D341Med (cell line): ENCODE measurements around the gene RAB11FIP4.

Experiments used
- DNase-seq: peaks from one replicate; pipeline ENCODE4 v3.0.0; 2012; ENCODE audit warnings: low spot score

The RAB11FIP4 gene

DNA sequence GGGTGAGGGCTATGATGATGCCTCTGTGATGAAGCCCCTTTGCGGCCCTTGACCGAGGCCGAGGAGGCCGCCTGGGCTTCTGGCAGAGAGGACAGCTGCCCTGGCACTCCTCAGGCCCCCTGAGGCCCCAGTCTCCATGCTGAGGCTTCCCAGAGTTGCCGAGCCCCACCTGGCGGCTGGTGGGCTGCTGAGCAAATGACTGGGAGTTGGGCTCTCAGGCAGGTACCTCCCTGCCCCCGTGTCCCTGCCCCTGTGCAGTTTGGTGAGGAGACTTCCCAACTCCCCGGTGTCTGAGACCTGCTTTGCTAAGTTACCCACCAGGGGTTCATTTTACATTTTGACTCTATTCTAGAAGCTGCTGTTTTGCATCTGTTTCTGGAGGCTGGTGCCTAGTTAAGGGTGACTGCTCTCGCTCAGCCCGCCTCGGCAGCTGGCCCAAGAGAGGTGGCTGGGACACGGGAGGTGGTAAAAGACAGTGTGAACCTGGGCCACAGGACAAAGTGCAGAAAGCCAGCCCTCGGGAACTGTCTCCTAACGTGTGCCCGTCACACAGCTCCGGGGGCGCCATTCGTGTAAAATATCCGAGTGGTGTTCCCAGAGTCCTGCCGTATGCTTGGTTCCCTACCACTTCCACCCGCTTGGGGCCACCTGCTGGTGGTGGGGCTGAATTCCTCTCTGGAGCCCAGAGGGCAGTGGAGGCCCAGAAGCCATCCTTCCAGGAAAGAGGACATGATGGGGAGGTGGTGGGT is 134.5 kb downstream of the RAB11FIP4 start:
- peak; percentile 67 for DNase-seq

DNA sequence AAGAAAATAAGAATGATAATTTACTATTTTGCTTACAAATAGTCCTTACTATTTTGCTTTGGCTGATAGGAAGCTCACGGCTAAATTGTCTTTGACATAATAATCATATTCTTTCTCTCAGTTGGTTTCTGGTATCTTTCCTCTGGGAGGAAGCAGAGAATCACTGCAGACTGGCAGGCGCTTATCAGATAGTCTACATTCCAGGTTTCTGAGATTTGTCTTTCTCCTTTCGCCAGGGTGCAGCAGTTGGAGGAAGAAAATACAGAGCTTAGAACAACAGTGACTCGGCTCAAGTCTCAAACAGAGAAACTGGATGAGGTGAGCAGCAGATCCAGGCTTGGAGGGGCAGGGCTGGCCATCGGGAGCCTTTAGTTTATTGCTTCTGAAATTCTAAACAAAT is 136.1 kb downstream of the RAB11FIP4 start:
- no peak for DNase-seq

DNA sequence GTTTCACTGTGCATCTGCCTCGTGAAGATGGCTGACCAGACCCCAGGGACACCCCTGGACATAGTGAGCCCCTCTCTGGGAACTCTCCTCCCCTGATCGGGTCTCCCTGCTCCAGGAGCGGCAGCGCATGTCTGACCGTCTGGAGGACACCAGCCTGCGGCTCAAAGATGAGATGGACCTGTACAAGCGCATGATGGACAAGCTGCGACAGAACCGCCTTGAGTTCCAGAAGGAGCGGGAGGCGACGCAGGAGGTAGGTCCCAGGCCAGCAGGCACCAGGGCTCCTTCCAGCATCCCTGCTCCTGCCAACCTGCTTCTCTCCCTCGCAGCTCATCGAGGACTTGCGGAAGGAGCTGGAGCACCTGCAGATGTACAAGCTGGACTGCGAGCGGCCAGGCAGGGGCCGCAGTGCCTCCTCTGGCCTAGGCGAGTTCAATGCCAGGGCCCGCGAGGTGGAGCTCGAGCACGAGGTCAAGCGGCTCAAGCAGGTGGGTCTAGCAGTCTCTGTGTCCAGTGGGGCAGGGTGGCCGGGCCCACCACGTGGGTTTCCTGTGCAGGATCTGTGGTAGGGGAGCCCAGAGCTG is 136.9 kb downstream of the RAB11FIP4 start:
- no peak for DNase-seq

DNA sequence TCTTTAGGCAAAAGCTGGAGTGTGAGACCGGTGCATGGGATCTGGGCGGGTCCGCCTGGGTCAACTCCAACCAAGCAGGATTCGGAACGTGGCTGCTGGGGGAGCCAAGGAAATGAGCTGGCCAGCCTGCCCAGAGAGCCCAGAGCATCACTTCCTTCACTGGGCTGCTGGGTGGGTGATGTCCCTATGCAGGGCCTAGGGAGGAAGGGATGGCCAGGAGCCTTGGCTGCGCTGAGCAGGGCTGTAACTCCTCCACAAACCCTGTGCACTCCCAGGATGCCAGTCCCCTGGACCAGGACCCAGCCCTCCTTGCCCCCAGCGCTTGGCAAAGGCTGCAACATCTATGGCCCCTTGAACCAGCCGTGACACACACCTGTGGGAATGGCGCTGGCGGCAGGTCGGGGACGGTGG is 138.4 kb downstream of the RAB11FIP4 start:
- no peak for DNase-seq

DNA sequence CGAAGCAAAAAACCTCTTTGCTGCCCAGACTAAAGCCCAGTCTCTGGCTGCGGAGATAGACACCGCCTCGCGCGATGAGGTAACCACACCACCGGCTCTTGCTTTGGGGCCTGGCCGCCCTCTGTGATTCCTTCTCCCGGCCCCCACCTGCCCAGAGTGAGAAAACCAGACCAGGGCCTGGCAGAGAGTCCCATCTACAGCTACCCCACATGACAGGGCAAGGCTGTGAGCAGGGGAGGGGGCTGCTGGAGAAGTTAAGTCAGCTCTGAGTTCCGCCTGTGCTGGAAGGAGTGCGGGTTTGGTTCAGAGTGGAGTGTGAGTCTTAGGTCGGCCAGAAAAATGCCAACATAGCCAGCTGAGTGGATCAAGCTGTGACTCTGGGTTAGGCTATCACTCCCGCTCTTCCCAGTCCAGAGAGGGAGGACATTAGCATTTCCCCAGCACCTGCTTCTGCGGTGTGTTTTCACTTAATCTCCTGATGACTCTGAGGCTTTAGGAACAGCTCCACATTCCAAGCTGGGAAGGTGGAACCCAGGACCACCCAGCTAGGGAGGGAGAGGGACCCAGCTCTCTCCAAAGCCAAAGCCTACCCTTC is 139.0 kb downstream of the RAB11FIP4 start:
- no peak for DNase-seq

DNA sequence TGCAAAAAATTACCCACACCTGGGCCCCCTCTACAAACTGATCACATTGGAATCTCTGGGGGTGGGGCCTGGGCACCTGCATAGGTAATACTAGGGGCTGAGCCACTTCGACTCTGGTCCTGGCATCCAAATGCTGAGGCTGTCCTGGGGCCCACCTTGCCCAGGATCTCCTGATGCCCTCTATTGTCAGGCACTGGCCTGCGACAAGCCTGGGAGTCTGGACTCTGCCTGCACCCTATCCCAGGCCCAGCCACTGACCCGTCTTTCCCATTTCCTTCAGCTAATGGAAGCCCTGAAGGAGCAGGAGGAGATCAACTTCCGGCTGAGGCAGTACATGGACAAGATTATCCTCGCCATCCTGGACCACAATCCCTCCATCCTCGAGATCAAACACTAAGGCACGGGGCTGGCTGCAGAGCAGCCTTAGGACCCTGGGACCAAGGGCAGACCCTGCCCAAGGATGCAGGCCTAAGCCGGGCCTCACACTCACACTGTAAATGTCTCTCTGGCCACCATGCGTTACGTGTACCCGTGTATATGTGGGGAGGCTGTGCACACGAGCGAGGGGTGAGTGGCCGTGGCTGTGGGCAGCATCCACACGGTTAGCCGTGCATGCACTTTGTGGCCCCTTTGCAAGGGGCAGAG is 140.0 kb downstream of the RAB11FIP4 start:
- no peak for DNase-seq

DNA sequence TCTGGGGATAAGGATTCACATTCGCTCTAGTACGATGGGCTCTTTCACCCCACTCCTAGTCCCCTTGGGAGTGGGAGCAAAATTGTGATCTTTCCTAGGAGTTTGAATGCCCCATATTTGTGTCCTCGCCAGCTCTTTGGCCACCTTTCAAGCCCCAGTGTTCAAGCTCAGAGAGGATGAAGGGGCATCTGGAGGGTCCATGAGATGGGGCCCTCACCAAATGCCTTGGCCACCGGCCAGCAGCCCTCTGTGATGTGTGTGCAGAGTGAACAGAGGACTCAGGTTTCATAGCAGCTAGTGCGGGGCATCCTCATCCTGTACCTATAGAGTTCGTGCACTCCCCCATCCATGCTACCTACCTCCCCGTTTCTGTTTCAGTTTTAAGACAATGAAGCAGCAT is 140.6 kb downstream of the RAB11FIP4 start:
- no peak for DNase-seq

DNA sequence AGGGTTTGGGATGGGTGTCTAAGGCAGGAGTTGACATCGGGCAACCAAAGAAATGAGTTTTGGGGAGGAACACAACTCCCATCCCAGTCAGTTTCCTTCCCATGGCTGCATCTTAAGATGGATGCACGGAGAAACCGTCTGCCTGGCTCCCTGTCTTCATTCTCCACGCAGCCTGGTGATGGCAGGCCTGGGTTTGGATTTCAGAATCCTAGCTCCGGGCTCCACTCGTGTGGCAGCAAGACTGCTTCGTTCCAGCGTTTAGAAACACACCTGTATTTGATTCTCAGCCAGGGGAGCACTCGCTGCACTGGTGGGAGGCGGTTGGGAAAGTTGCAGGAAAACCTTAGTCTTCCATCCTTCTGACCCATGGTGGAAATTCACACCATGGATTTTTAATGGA is 141.1 kb downstream of the RAB11FIP4 start:
- DNase-seq: no peak

DNA sequence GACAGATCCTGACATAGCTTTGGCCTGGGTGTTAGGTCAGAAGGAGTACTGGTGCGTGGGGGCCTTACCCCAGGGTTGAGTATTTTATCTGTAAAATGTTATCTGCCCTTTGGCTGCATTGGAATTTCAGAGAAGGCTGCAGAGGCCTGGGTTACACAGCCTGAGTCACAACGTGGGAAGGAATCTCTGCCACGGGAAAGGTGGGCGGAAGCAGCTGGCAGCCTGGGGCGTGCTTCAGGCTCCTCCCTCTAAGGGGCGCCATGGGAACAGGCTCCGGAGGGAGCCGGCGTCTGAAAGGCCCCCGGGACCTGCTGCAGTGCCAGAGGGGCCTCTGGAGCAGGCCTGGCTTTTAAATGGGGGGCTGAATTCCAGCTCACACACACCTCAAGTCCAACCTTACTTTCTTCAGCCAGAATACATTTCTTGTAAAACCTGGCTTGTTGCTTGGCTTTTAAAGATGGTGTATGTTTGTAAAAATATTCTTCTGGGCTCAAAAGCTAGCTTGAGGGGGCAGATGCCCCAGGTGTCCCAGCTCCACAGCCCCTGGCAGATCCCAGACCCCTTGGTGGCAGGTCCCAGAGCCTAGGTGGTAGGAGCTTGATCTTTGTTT is 142.2 kb downstream of the RAB11FIP4 start:
- DNase-seq: peak; percentile 92

DNA sequence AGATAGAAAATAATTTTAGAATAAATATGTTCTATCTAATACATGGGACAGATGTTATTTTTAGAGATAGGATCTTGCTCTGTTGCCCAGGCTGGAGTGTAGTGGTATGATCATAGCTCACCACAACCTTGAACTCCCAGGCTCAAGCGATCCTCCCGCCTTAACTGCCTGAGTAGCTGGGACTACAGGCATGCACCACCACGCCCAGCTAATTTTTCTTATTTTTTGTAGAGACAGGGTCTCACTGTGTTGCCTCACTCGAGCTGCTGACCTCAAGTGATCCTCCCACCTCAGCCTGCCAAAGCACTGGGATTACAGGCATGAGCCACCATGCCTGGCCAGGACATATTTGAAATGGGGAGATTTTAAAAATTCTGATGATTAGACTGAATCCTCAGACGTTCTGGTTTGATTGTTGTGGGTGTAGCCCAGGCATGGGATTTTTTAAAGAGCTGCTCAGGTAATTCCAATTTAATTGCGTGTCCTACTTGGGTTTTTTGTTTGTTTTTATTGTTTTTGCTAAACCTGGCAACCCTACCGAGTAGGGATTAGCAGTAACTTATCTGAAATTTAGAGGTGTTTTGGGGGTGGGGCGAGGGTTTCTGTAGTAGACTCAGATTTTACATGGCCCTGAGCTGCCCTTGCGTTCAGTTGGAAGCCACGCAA is 142.9 kb downstream of the RAB11FIP4 start:
- no peak for DNase-seq

DNA sequence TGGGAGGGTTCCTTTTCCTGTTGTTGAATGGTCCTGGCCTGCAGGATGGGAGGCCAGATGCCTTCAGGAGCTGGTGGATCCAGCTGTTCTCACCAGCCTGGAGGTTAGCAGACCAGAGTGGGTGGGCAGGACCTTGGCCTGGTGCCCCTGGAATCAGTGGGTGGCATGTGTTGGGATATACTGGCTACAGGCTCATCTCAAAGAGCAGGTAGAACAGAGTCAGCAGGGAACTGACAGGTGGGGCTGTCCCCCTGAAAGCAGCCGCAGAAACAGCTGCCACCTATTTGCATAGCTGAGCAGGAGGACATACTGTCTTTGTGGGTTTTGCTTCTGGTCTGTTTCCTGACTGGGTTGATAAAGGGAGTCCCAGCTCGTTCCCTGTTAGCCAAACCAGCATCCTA is 144.1 kb downstream of the RAB11FIP4 start:
- peak; percentile 35 for DNase-seq

DNA sequence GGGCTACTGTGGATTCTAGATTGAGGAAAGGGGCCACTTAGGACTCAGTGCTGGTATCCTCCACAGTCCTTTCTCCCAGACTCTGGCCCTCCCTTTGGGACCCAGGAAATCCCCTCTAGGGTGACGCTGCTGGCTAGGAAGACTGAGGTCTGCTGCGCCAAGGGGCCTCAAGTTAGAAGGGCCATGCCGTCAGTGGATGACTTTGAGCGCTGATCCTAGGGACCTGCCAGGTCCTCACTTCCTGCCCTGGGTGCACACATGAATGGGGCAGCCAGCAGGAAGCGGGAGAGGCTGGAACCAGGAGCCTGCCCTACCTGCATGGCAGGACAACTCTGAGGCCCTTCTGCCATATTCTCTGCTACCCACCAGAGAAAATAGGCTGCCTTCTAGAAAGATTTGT is 145.0 kb downstream of the RAB11FIP4 start:
- DNase-seq: no peak

DNA sequence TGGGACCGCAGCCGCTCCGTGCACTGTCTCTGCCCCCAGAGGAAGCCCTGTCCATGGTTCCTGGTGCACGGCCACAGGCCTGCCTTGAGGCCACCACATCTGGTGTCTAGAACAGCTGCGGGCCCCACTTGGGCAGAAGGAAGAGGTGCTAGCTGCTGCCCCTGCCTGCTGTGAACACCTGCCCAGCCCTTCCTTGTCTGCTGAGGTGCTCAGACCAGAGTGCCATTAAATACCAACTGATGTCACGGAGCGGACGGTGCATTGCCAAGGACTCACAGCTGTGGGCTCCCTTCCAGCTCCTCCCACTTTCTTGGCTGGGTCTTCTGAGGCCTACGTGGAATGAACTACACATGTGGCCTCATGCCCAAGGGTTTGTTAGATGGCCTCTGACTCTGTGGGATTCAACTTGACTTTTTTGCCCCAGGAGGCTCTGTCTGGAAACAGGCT is 146.1 kb downstream of the RAB11FIP4 start:
- peak; percentile 43 for DNase-seq

DNA sequence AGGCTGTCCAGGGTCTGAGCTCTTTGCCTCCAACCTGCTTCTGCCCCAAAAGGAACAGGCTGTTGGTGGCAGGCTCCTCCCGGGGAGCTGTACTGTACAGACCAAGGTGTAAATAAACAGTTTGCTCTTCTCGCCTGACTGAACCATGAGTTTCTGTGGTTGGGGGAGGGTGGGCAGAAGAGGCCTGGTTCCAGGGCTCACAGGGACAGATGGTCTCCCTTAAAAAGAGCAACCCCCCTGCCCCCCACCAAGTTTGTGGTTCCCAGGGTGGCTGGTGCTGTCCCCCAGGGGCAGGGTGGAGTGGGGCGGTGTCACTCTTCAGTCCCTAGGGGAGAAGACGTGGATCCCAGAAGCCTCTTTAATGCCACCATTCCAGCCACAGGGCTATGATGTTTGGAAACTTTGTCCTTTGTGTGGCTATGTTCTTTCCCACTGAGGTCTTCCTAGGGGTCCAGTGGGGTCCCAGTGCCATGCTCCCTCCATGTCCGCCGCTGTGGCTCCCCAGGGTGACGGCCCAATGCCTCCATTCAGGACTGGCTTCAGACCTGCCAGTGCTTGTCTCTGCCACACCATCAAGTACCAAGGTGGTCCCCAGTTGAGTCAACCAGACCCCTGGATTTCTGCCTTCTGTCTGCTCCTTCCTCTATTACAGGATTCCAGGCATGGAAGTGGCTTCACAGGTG is 146.7 kb downstream of the RAB11FIP4 start:
- peak; percentile 43 for DNase-seq

DNA sequence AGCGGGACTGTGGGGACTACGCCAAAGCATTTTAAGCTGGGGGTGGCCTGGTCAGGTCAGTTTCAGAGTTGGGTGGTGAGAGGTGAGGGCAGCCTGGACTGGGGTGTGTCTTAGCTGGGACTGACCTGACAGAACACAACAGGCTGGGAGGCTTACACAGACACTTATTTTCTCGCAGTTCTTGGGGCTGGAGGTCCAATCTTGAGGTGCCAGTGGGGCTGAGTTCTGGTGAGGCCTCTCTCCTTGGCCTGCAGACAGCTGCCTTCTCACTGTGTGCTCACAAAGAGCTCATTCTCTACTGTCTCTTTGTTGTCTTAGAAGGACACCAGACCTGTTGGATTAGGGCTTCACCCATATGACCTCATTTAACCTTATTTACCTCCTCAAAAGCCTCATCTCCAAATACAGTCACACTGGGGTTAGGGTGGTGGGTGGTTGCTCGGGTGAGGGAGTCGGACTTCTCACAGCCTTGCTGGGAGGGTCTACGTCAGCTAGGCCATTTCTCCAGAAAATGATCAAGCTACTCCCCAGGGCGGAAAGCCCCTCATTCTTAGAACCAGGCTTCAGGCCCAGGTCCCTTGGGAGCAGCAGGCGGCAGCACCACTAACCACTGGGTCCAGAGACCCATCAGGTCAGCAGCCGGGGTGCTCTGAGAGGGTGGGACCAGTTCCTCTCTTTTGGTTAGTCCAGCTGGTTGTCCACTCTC is 149.3 kb downstream of the RAB11FIP4 start:
- peak; percentile 36 for DNase-seq

DNA sequence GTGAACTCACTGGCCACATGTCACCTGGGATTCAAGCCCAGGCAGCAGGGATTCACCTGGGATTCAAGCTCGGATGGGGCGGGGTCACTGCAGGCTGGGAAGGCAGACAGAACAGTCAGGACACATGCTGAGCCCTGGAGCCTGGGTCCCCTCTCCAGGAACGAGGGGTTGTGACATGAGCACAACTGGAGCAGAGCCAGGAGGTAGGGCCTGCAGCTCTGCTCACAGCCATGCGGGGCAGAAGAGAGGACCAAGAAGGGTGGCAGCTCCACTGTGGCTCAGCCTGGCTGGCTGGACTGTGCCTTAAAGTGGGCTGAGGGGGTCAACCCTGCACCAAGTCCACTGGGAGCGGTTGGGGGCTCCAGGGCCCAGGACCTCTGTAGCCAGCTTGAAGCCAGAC is 150.1 kb downstream of the RAB11FIP4 start:
- peak; percentile 62 for DNase-seq

DNA sequence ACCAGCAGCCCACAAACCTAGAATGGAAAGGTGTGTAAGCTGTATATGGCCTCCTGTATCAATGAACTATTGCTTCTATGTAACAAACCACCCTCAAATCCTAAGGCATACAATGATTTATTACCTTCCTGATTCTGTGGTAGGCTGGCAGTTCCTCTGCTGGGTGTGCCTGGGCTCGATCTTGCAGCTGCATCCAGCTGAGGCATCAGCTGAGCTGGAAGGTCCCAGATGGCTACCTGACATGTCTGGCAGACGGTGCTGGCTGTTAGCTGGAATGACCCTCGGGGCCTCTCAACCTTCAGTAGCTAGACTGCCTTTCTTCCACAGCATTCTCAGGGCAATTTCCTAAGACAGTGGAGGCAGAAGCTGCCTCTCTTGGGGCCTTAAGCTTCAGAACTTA is 152.7 kb downstream of the RAB11FIP4 start:
- DNase-seq: peak; percentile 38

DNA sequence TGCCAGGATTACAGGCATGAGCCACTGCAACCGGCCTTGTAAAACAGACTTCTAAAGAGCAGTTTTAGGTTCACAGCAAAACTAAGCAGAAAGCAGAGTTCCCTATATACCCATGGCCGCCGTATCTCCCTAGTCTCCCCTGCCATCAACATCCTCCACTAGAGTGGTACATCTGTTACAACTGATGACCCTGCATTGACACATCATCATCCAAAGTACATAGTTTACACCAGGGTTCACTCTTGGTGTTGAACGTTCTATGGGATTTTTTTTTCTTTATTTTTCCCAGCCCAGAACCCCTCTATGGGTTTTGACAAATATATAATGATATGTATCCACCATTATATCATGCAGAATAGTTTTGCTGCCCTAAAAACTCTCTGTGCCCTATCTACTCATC is 155.2 kb downstream of the RAB11FIP4 start:
- DNase-seq: no peak

DNA sequence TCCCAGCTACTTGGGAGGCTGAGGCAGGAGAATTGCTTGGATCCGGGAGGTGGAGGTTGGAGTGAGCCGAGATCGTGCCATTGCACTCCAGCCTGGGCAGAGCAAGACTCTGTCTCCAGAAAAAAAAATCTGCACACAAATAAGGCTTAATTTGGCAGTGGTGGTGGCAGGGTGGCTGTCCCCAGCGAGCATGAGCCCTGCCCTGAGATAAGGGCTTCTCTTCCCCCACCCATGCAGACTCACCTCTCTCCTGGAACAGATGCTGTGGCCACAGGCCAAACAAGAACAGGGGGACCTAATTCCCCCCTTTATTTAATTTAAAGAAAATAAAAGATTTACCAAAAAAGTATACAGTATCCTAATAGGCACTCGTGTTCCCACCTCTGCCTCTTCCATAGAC is 157.2 kb downstream of the RAB11FIP4 start:
- DNase-seq: no peak

DNA sequence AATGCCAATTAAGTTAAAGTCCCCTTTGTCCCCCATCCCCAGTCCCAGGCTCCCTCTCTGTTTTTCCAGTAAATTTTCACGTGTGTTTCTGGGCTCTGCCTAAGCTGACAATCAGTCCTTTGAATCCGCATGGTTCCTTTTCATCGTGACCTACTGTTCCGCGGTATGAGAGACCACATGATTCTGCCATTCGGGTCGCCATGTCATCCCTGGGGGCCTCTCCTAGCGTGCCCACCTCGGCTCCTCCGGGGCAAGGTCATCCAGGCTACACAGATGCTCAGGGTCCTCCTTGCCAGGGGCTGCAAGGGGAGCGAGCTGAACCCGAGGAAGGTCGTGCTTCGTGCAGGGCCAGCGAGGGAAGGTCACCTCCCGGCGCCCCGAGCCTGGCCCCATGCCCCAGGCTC is 157.6 kb downstream of the RAB11FIP4 start:
- no peak for DNase-seq
